ENCODE measurements around the gene ITCH.

- TF ChIP-seq EZH2 (IDR thresholded peaks at IDR 0.05; ENCODE audit: insufficient read depth, poor library complexity, severe bottlenecking) = no peak
- TF ChIP-seq EZH2phosphoT487 (IDR thresholded peaks at IDR 0.05; ENCODE audit: insufficient read depth, low read depth) = no peak
Measured at GRCh38 chr20:34506480-34506879, 143.4 kb downstream of the ITCH start.
